ENCODE measurements around the gene SPATA20. TPM values are rescaled to one million over a fixed set of nuclear protein-coding genes. Genes with fewer than 3 reads are reported as not detected.
A peak's percentile ranks its signal among the peaks of the same experiment; 100 is the strongest.

Gene SPATA20
- total and polyA plus RNA-seq, 2 of the 13 experiments (the other 11 are each of a cell fraction or from before 2014, with no cell fraction given) = 36.1 to 64.8 TPM

- DNase-seq (ENCODE audit: low spot score) = no peak
- intact Hi-C loops (cut with micrococcal nuclease; ENCODE audit: unreplicated experiment) = no loop called here
- POLR2A ChIA-PET = no interaction called here
- no peak for TF ChIP-seq MED13 (CRISPR knock-in tag; IDR thresholded peaks at IDR 0.05)
- peak; percentile 100 for TF ChIP-seq MNT (IDR thresholded peaks at IDR 0.05)
- 0 out of 2 replicates have a peak, but pooled peaks have one; percentile 43 for TF ChIP-seq BHLHE40 (IDR thresholded peaks at IDR 0.05; ENCODE audit: low read length)
- TF ChIP-seq TMF1 (CRISPR knock-in tag; IDR thresholded peaks at IDR 0.05; ENCODE audit: low read depth) = no peak
- no peak for TF ChIP-seq ZNF687 (CRISPR knock-in tag; IDR thresholded peaks at IDR 0.05)
- H3K4me3 ChIP-seq (replicated peaks in 1 of 3; ENCODE audit: insufficient read depth in 1 of 3, low read depth in 2 of 3, low read length in 3 of 3) = no peak overlapping the region
- CTCF ChIA-PET (ENCODE audit: low intra/inter-chr PET ratio, low total read pairs) = no interaction called here
- H4K20me1 ChIP-seq (ENCODE audit: insufficient read depth, low read length) = no peaks in the 10 kb centered on the region
- no peak overlapping the region for H2AFZ ChIP-seq (ENCODE audit: low read length)
- no TSS peak for BruUV-seq (replicated peaks)
- no peaks in the 10 kb centered on the region for H3K79me2 ChIP-seq (ENCODE audit: insufficient read depth, low read length)
- H3K27ac ChIP-seq (ENCODE audit: extremely low read length, insufficient read depth, low read length) = no peak overlapping the region
- no peaks in the 10 kb centered on the region for H3K9me3 ChIP-seq (ENCODE audit: low read length)
- no peak overlapping the region for H3K9ac ChIP-seq (ENCODE audit: insufficient read depth, low read depth, low read length)
- no peak for ATAC-seq
- WGBS (ENCODE audit: low lambda C conversion rate) = 37% methylated on average over 13 of the region's 13 CpGs
- in situ Hi-C loops (cut with HindIII; ENCODE audit: extremely low pct_ligation_motif_present, low pct_unique_long_range_greater_than_20kb) = no loop called here
- H3K4me2 ChIP-seq (ENCODE audit: low read depth, low read length) = no peak overlapping the region
- H3K4me1 ChIP-seq (ENCODE audit: insufficient read depth, low read length) = no peaks in the 10 kb centered on the region
- no peak for FAIRE-seq
- peaks cover 15 to 91% of the 10 kb centered on the region in 2 experiments for H3K27me3 ChIP-seq (ENCODE audit: control insufficient read depth in 1 of 2, insufficient read depth in 2 of 2, low read length in 2 of 2)
- H3K36me3 ChIP-seq (replicated peaks in 1 of 2; ENCODE audit: control insufficient read depth in 1 of 2, insufficient read depth in 2 of 2, low read length in 2 of 2) = no peaks in the 10 kb centered on the region
Observed at GRCh38 chr17:50577451-50577954, 30.5 kb downstream of the SPATA20 start.

Data from HepG2 (cell line).